Middle frontal gyrus (tissue), 1 donor: Measurements from ENCODE around the gene NIPA2.
"Not testable (repeated sequence)": the region's sequence is repeated elsewhere in the genome, so short reads cannot be mapped to it uniquely, and the experiment has no call there.

Experiments used
- DNase-seq: peaks from one replicate; pipeline ENCODE4 v3.0.0-alpha.2; 2015; ENCODE audit warnings: low spot score; ENCODE audit errors: extremely low spot score

NIPA2 gene

DNA sequence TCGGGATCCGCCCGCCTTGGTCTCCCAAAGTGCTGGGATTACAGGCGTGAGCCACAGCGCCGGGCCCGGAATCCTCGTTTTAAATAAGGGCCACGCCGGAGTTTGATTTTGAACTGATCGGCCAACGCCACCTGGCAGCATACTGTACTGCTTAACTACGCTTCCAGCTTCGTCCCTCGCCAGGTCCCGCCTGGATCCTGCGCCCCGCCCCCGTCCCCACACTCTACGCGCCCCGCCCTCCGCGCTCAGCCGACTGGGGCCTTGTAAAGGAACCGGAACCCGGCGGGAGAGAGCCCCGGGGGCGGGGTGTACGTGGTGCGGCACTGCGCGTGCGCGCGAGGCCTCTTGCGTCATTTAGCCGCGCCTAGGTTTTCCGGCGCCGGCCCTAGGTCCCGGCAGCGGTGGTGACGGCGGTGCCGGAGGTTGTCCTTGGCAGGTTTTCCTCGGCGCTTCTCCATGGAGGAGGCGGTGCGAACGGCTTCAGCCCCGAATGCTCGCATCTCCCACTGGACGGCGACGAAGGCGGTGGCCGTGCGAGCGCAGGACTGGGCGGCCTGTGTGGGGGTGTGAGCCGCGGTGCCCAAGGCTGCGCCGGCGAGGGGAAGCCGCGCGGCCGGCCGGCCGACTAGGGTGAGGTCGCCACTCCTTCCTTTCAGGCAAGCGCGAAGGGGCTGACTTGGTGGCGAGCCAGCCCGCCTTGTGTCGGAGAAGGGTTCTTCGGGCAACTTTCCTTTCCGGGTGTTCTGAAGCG lies at the start of gene NIPA2:
Gene NIPA2, plus strand, starts transcription at position 375 of the 751 bp plus-strand sequence. CDS start 13,066 bp downstream, outside the sequence.
- DNase-seq: peak; percentile 97

- no peak for DNase-seq
Measured at GRCh38 chr15:22794063-22794462, 44.4 kb upstream of the NIPA2 start.

DNA sequence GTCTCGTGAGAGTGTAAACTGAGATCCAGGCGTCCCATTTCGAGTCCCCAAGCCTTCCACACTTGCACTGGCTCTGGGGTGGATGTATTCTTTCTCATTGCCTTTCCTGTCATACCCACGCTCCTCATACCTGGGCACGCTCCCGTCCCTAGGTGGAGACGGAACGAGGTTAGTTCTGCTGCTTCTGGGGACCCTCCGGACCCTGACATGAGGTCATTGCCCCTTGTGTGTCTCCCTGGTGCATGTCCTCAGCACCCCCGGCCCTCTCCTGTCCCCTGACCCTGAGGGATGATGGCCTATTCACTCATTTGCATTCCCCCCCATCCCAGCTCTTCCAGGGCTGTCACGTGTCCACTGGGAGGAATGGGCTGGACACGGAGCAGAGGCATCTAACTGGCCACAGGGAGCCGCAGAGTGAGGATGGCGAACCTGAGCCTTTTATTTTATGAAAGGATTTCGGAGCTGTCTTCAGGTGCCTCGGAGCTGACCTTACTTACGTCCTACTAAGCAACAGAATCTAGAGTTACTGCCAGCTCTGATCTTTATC lies 43.8 kb upstream of the NIPA2 start:
- DNase-seq: no peak

DNA sequence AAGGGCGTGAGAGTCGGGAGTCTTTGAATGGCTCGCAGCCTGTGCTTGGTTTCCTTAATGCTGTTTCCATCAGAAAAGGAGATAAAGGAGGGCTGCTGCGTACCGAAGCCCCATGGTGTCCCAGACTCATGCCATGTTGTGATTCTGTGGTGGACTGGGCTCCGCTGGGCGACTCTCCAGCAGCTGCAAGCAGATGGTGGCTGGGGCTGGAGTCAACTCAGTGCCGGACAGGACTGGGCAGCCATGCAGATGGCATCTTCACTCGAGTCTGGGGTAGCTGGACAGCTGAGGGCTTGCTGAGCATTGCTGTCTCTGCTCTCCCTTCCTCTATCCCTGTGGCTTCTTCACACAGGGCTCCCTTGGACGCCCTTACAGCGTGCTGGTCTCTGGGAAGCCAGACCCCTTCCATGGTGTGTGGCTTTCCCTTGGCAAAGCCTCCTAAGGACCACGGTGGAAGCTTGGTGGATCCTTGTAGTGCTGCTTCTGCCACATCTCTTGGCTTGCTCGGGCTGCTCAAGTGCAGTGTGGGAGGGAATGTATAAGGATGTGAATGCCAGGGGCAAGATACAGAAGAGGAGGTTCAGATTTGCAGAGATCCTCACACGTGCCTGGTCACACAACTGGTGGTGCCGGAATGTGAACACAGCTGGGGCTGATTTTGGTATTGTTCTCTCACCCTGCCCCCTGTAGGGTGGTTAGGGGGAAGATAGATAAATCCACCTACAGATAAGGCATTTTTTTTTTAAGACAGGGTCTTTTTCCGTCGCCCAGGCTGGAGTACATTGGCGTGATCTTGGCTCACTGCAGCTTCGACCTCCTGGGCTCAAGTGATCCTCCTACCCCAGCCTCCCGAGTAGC lies 43.0 kb upstream of the NIPA2 start:
- no peak for DNase-seq

GRCh38 chr15:22796079-22796478 lies 42.4 kb upstream of the NIPA2 start:
- no peak for DNase-seq

GRCh38 chr15:22799902-22800301 lies 38.6 kb upstream of the NIPA2 start:
- no peak for DNase-seq

- DNase-seq: not testable (repeated sequence)
Measured at GRCh38 chr15:22803006-22803405, 35.5 kb upstream of the NIPA2 start.

DNA sequence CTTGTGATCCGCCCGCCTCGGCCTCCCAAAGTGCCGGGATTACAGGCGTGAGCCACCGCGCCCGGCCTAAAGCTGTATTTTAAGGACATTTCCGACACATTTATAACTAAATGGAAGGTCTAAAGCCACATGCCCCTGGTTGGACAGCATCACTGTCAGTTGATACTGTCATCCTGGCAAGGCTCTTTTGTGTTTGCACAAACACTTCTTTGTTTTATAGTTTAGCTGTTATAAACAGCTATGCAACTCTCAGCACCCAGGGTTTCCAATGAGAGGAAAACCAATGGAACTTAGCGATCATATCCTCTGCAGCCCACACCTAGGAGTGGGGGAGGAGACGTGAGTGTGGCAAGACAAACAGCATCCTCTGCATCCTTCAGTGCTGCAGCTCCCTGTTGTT lies 32.3 kb upstream of the NIPA2 start:
- DNase-seq: peak; percentile 35

GRCh38 chr15:22806664-22807063 lies 31.8 kb upstream of the NIPA2 start:
- no peak for DNase-seq

GRCh38 chr15:22807831-22808230 lies 30.6 kb upstream of the NIPA2 start:
- not testable (repeated sequence) for DNase-seq

DNA sequence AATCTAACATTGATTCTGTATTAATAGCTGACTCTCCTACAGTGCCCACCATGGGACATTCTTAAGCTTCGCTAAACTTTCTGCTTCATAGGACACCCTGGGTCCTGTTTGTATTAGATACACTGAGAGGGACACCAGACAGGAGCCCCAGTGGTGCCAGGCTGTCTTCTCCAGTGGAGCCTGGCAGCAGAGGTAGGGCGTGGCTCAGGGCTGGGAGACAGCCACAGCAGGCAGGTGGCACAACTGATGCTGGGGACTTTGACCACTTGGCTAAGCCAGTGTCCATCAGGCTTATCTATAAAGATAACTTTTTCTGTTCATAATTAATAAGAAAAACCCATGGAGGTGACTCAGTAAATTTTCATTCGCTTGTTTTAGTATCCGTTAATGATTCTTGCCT lies 30.2 kb upstream of the NIPA2 start:
- DNase-seq: no peak

GRCh38 chr15:22808761-22809280 lies 29.6 kb upstream of the NIPA2 start:
- no peak for DNase-seq

- DNase-seq: no peak
Measured at GRCh38 chr15:22810033-22810852, 28.2 kb upstream of the NIPA2 start.

DNA sequence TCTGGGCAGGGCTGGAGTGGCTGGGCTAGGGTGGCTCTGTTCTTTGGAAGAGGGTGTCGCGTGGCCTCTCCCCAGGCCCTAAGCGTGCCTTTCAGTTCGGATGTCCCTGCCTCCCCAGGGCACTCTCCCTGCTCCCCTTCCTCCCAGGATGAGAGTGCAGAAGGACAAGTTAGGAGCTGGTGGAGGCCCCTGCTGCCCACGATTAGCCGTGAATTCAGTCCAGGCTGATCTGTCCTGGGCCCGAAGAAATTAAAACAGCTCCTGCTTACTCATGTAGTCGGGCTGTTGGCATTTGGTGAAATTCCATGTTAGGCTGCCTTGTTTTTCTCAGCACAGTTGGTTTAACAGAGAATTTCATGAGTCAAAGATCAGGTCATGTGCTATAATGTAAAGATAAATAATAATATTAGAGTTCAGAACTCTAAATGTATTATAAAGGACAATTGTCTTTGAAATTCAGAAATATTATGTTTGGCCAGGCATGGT lies 27.6 kb upstream of the NIPA2 start:
- DNase-seq: no peak

- DNase-seq: peak; percentile 40
Measured at GRCh38 chr15:22811640-22812039, 26.8 kb upstream of the NIPA2 start.

GRCh38 chr15:22813844-22814243 lies 24.6 kb upstream of the NIPA2 start:
- DNase-seq: no peak

DNA sequence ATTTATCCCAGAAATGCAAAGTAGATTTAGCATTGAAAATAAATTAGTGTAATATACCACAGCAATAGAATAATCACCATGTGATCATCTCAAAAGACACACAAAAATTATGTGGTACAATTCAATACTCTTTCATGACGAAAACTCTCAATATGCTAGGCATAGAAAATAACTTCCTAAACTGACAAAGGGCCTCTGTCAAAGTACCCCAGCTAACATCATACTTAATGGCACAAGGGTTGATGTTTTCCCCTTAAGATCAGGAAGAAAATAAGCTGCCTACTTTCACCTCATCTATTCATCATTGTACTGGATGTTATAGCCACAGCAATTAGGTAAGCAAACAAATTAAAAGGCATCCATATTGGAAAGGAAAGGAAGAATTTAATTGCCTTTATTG lies 22.7 kb upstream of the NIPA2 start:
- no peak for DNase-seq

GRCh38 chr15:22819651-22820050 lies 18.8 kb upstream of the NIPA2 start:
- no peak for DNase-seq

DNA sequence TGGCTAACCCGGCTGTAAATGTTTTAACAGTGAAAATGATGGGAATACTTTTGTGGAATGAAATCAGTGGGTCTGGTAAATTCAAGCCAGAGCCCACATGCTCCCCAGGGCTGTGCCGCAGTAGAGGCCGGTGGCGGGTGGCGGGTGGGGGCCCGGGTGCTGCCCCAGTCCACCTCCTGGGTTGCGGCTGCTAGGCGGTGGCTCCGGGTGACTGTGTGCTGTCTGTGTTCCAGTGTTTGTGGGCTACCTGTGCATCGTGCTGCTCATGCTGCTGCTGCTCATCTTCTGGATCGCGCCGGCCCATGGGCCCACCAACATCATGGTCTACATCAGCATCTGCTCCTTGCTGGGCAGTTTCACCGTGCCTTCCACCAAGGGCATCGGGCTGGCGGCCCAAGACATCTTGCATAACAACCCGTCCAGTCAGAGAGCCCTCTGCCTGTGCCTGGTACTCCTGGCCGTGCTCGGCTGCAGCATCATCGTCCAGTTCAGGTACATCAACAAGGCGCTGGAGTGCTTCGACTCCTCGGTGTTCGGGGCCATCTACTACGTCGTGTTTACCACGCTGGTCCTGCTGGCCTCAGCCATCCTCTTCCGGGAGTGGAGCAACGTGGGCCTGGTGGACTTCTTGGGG lies 14.9 kb upstream of the NIPA2 start:
- DNase-seq: no peak

- no peak for DNase-seq
Measured at GRCh38 chr15:22827125-22827524, 11.3 kb upstream of the NIPA2 start.
